Measurements from ENCODE around the gene NRROS.

- TF ChIP-seq, protein P1, sequence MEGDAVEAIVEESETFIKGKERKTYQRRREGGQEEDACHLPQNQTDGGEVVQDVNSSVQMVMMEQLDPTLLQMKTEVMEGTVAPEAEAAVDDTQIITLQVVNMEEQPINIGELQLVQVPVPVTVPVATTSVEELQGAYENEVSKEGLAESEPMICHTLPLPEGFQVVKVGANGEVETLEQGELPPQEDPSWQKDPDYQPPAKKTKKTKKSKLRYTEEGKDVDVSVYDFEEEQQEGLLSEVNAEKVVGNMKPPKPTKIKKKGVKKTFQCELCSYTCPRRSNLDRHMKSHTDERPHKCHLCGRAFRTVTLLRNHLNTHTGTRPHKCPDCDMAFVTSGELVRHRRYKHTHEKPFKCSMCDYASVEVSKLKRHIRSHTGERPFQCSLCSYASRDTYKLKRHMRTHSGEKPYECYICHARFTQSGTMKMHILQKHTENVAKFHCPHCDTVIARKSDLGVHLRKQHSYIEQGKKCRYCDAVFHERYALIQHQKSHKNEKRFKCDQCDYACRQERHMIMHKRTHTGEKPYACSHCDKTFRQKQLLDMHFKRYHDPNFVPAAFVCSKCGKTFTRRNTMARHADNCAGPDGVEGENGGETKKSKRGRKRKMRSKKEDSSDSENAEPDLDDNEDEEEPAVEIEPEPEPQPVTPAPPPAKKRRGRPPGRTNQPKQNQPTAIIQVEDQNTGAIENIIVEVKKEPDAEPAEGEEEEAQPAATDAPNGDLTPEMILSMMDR (IDR thresholded peaks at IDR 0.05): no peak
- no peak for TF ChIP-seq POLR2A (IDR thresholded peaks at IDR 0.05)
- no peak for TF ChIP-seq EP300 (IDR thresholded peaks at IDR 0.05)
- no peak for TF ChIP-seq POLR2AphosphoS5 (IDR thresholded peaks at IDR 0.05)
Observed at GRCh38 chr3:196645897-196646665, 6.6 kb downstream of the NRROS start.
